GM12878 (cell line): ENCODE results near the gene PSMD1. TPM values are rescaled to one million over a fixed set of nuclear protein-coding genes. Genes with fewer than 3 reads are reported as not detected.

Source experiments
- ATAC-seq: fragments of 200-7000 bp; cut with Tn5 transposase; 3 replicates; pipeline ENCODE4 v1.9.1; 2020; ENCODE audit warnings: mild to moderate bottlenecking, moderate library complexity
- BruUV-seq: library from RNA; stranded (reverse); fragments of 400-500 nt; replicated peaks from 2 replicates; lab custom pipeline; 2021; lab: Mats Ljungman, UMichigan
- CTCF ChIA-PET: fragments of 300-600 bp; sonication (Branson Sonifier 250); formaldehyde crosslinking; extraction: SDS; loops from one replicate; lab custom pipeline; 2021; ENCODE audit warnings: inconsistent platforms; lab: Yijun Ruan, JAX
- POLR2A ChIA-PET: fragments of 350-600 bp; formaldehyde crosslinking; extraction: SDS; loops from one replicate; lab custom pipeline; 2021; ENCODE audit warnings: inconsistent platforms; lab: Charles Lee
- RAD21 ChIA-PET: fragments of 300-600 bp; sonication (Branson Sonifier 250); formaldehyde crosslinking; loops from one replicate; lab custom pipeline; 2023; ENCODE audit warnings: antibody characterized with exemption; ENCODE audit not compliant: unreplicated experiment; lab: Charles Lee
- SMC1A ChIA-PET: fragments of 300-600 bp; sonication (Branson Sonifier 250); formaldehyde crosslinking; loops from one replicate; lab custom pipeline; 2023; ENCODE audit not compliant: unreplicated experiment, uncharacterized antibody; lab: Charles Lee
- DNase-seq: peaks from one replicate; pipeline ENCODE4 v3.0.0-alpha.2; 2011; ENCODE audit warnings: low read depth, low spot score
- FAIRE-seq: peaks from 3 replicates; lab custom pipeline; 2011; peaks lifted over from hg19 to GRCh38; lab: Jason Lieb, UNC
- H2AFZ ChIP-seq: 2 replicates; pipeline ENCODE4 v1.6.0; 2011; ENCODE audit warnings: low read depth, low read length, control low read depth; ENCODE audit not compliant: control insufficient read depth
- H3K27ac ChIP-seq: 2 replicates; pipeline ENCODE4 v1.5.1; 2011; ENCODE audit warnings: control low read depth; ENCODE audit not compliant: control insufficient read depth, insufficient read depth
- H3K27me3 ChIP-seq, 2 experiments: replicated peaks in 1 of 2; 2 replicates each; pipeline versions ENCODE4 v1.6.0 to v1.6.1; 2011; ENCODE audit warnings: low read length in 1 of 2; ENCODE audit not compliant: control insufficient read depth in 2 of 2, insufficient read depth in 2 of 2
- H3K36me3 ChIP-seq, 2 experiments: 2 replicates each; pipeline ENCODE4 v1.5.1; 2011; ENCODE audit warnings: low read length in 1 of 2; ENCODE audit not compliant: control insufficient read depth in 2 of 2, insufficient read depth in 2 of 2
- H3K4me1 ChIP-seq: 2 replicates; pipeline ENCODE4 v1.6.1; 2011; ENCODE audit warnings: mild to moderate bottlenecking, low read length, moderate library complexity, mixed read lengths; ENCODE audit not compliant: control insufficient read depth, insufficient read depth
- H3K4me2 ChIP-seq: 2 replicates; pipeline ENCODE4 v1.6.0; 2011; ENCODE audit warnings: control low read depth; ENCODE audit not compliant: control insufficient read depth, insufficient read depth
- H3K4me3 ChIP-seq: fragments of 200-600 bp; sonication (generic); 2 replicates; pipeline ENCODE4 v1.5.1; 2016
- H3K79me2 ChIP-seq: 2 replicates; pipeline ENCODE4 v1.6.0; 2011; ENCODE audit warnings: low read length; ENCODE audit not compliant: control insufficient read depth, insufficient read depth
- H3K9ac ChIP-seq: 2 replicates; pipeline ENCODE4 v1.8.0; 2011; ENCODE audit warnings: low read length, control low read depth, mixed read lengths; ENCODE audit not compliant: control insufficient read depth, insufficient read depth
- H3K9me3 ChIP-seq: replicated peaks from 3 replicates; pipeline ENCODE4 v1.5.1; 2011; ENCODE audit warnings: mild to moderate bottlenecking, low read length; ENCODE audit not compliant: control insufficient read depth, insufficient read depth
- H4K20me1 ChIP-seq: 2 replicates; pipeline ENCODE4 v1.6.0; 2011; ENCODE audit not compliant: control insufficient read depth, insufficient read depth
- CHD2 ChIP-seq: IDR thresholded peaks from 2 replicates; pipeline ENCODE4 v1.6.1; 2011; ENCODE audit warnings: low read depth, low read length, improper control_type of control experiment, borderline replicate concordance
- NBN ChIP-seq: fragments of 450-650 bp; IDR thresholded peaks from 2 replicates; pipeline ENCODE4 v1.6.1; 2016
- RAD21 ChIP-seq: IDR thresholded peaks from 2 replicates; pipeline ENCODE4 v1.6.1; 2011; ENCODE audit warnings: mild to moderate bottlenecking, low read depth, low read length, moderate library complexity; ENCODE audit not compliant: insufficient read depth
- RAD51 ChIP-seq: fragments of 450-650 bp; IDR thresholded peaks from 2 replicates; pipeline ENCODE4 v1.6.1; 2016; ENCODE audit warnings: moderate library complexity, mild to moderate bottlenecking, inconsistent platforms
- TCF7 ChIP-seq: IDR thresholded peaks from 2 replicates; pipeline ENCODE4 v1.6.1; 2014; ENCODE audit warnings: antibody characterized with exemption, borderline replicate concordance
- ZNF384 ChIP-seq: IDR thresholded peaks from 2 replicates; pipeline ENCODE4 v1.6.1; 2012; ENCODE audit warnings: low read depth, mild to moderate bottlenecking, low read length, improper control_type of control experiment, borderline replicate concordance
- WGBS: methylation state at CpG from one replicate; pipeline ENCODE4 v1.1.6; 2016; ENCODE audit warnings: low lambda C conversion rate; ENCODE audit not compliant: insufficient replicate concordance, insufficient coverage; ENCODE audit errors: missing lambda C conversion rate; 5-methylcytosine and 5-hydroxymethylcytosine counted together
- in situ Hi-C: fragments of 300-500 bp; cut with MboI; formaldehyde crosslinking; loops from 9 replicates; pipeline ENCODE4 v1.14.3; 2018; ENCODE audit warnings: mixed read lengths
- intact Hi-C: fragments of 100-400 bp; cut with micrococcal nuclease; formaldehyde crosslinking; loops from one replicate; pipeline ENCODE4 v1.14.2; 2022; ENCODE audit not compliant: unreplicated experiment
- polyA plus RNA-seq, 11 experiments: library from polyadenylated mRNA; depleted of rRNA in 4 of 11; unstranded in 6 of 11; stranded (reverse) in 5 of 11; fragments of >200 nt; fragmentation: Nextera tagmentation in 4 of 11; fragmentation: Illumina TruSeq in 1 of 11; extraction: Ambion mirVana in 4 of 11; extraction: Trizol in 1 of 11; gene quantifications; 1 replicate in 1 of 11; 2 replicates in 10 of 11; pipeline versions ENCODE4 v1.2.1 to v1.2.3, GENCODE V29; 2011 to 2016; ENCODE audit warnings: inconsistent platforms in 2 of 11, missing spikeins in 2 of 11, low read depth in 1 of 11
- total RNA-seq, 4 experiments: library from RNA; depleted of rRNA in 3 of 4; stranded (reverse); fragments of >200 nt in 3 of 4; fragmentation: Illumina TruSeq in 1 of 4; extraction: Trizol in 1 of 4; gene quantifications; 2 replicates each; pipeline versions ENCODE4 v1.2.1 to v1.2.3, GENCODE V29; 2013 to 2021
- TF ChIP-seq, protein P1 (sequence below): fragments of 450-650 bp; IDR thresholded peaks from 2 replicates; pipeline ENCODE4 v1.6.1; 2016; ENCODE audit warnings: mild to moderate bottlenecking, moderate library complexity, borderline replicate concordance

The PSMD1 gene
- total and polyA plus RNA-seq, 10 of the 15 experiments (the other 5 are each of a cell fraction or from before 2014, with no cell fraction given), result 87.4 to 220 (median 139) TPM

DNA sequence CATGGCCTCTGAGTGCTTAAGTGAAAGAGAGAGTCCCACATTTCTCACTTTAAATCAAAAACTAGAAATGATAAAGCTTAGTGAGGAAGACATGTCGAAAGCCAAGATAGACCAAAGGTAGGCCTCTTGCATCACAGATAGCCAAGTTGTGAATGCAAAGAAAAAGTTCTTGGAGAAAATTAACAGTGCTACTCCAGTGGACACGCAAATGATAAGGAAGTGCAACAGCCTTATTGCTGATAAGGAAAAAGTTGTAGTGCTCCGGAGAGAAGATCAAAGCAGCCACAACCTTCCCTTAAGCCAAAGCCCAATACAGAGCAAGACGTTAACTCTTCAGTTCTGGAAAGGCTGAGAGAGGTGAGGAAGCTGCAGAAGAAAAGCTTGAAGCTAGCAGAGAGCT, 32.1 kb downstream of the PSMD1 start:
- in situ Hi-C loops, result no loop called here

DNA sequence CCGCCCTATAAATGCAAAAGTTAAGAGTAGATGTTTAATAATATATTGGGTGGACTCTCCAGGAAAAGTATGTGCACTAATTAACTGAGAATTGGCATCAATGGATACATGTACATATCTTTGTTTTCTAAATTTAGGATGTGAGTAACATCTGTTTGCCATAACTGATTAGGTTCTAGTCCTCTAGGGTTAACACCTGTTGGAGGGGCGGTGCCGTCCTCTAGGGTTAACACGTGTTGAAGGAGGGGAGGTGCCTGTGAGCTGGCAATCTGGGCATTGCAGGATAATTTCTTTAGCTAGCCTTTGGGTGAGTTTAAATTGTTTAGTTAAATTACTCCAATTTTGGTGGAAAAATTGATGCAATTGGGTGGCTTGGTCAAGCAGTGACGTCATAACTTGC, 37.3 kb downstream of the PSMD1 start:
- CTCF ChIA-PET, result interaction anchor here (2.9 kb wide), 1 partner anchor 10 kb away, joined by 19 read pairs; no protein-coding TSS in a partner anchor
- Histone ChIP-seq H3K4me3 (no peak overlapping the region), H3K36me3 (peaks cover under 1 to 4% of the 10 kb centered on the region in 2 experiments), H3K27me3 (no peaks in the 10 kb centered on the region), H3K9ac (no peak overlapping the region), H2AFZ (no peak overlapping the region), H3K9me3 (no peaks in the 10 kb centered on the region; the same call in 2 of the 3 replicates), H3K4me2 (no peak overlapping the region), H3K79me2 (no peaks in the 10 kb centered on the region), H4K20me1 (no peaks in the 10 kb centered on the region), H3K27ac (no peak overlapping the region), H3K4me1 (no peaks in the 10 kb centered on the region)
- no peak for TF ChIP-seq TCF7
- no peak for TF ChIP-seq ZNF384
- no peak for TF ChIP-seq NBN
- TF ChIP-seq, protein P1, sequence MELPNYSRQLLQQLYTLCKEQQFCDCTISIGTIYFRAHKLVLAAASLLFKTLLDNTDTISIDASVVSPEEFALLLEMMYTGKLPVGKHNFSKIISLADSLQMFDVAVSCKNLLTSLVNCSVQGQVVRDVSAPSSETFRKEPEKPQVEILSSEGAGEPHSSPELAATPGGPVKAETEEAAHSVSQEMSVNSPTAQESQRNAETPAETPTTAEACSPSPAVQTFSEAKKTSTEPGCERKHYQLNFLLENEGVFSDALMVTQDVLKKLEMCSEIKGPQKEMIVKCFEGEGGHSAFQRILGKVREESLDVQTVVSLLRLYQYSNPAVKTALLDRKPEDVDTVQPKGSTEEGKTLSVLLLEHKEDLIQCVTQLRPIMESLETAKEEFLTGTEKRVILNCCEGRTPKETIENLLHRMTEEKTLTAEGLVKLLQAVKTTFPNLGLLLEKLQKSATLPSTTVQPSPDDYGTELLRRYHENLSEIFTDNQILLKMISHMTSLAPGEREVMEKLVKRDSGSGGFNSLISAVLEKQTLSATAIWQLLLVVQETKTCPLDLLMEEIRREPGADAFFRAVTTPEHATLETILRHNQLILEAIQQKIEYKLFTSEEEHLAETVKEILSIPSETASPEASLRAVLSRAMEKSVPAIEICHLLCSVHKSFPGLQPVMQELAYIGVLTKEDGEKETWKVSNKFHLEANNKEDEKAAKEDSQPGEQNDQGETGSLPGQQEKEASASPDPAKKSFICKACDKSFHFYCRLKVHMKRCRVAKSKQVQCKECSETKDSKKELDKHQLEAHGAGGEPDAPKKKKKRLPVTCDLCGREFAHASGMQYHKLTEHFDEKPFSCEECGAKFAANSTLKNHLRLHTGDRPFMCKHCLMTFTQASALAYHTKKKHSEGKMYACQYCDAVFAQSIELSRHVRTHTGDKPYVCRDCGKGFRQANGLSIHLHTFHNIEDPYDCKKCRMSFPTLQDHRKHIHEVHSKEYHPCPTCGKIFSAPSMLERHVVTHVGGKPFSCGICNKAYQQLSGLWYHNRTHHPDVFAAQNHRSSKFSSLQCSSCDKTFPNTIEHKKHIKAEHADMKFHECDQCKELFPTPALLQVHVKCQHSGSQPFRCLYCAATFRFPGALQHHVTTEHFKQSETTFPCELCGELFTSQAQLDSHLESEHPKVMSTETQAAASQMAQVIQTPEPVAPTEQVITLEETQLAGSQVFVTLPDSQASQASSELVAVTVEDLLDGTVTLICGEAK, result no peak
- TF ChIP-seq CHD2, result no peak
- TF ChIP-seq RAD51, result no peak
- POLR2A ChIA-PET, result no interaction called here
- SMC1A ChIA-PET, result interaction anchor here (1.3 kb wide), 1 partner anchor 313 kb away, joined by 3 read pairs; no protein-coding TSS in a partner anchor
- no peak for ATAC-seq
- in situ Hi-C loops, result no loop called here
- no peak for DNase-seq
- RAD21 ChIA-PET, result interaction anchor here (1.4 kb wide), 1 partner anchor 10 kb away, joined by 5 read pairs; no protein-coding TSS in a partner anchor
- 96% methylated on average over 5 of the region's 5 CpGs for WGBS
- BruUV-seq, result no TSS peak
- intact Hi-C loops, result no loop called here
- no peak for FAIRE-seq

More for the DNA sequence above, 32.1 kb downstream of the PSMD1 start:
- peaks cover 2 to 11% of the 10 kb centered on the region in 2 experiments for H3K36me3 ChIP-seq
- H3K4me3 ChIP-seq, result no peak overlapping the region
- 47% methylated on average over 4 of the region's 4 CpGs for WGBS
- ChIA-PET POLR2A (no interaction called here), CTCF (no interaction called here), SMC1A (interaction anchor here (1.1 kb wide), 1 partner anchor 329 kb away, joined by 3 read pairs; no protein-coding TSS in a partner anchor), RAD21 (no interaction called here)
- H3K27me3 ChIP-seq, result no peaks in the 10 kb centered on the region
- H3K9me3 ChIP-seq, result no peaks in the 10 kb centered on the region
- H3K9ac ChIP-seq, result no peak overlapping the region
- no peaks in the 10 kb centered on the region for H3K79me2 ChIP-seq
- no peaks in the 10 kb centered on the region for H3K4me1 ChIP-seq
- no TSS peak for BruUV-seq
- no peak for FAIRE-seq
- H3K27ac ChIP-seq, result no peak overlapping the region
- no peak for TF ChIP-seq RAD21
- intact Hi-C loops, result no loop called here
- no peak for DNase-seq
- H3K4me2 ChIP-seq, result no peak overlapping the region
- H4K20me1 ChIP-seq, result no peaks in the 10 kb centered on the region
- H2AFZ ChIP-seq, result no peak overlapping the region
- no peak for ATAC-seq
